B cell (primary cell): ENCODE data around the gene DDI2. TPM values are rescaled to one million over a fixed set of nuclear protein-coding genes. Genes with fewer than 3 reads are reported as not detected.

Source experiments
- ATAC-seq: fragments of 200-7000 bp; cut with Tn5 transposase; one replicate; pipeline ENCODE4 v1.10.0; 2021; ENCODE audit warnings: low read depth, mild to moderate bottlenecking, moderate number of reproducible peaks, moderate library complexity
- CTCF ChIA-PET: fragments of 350-600 bp; sonication (Branson Sonifier 250); formaldehyde crosslinking; loops from one replicate; lab custom pipeline; 2021; ENCODE audit warnings: antibody characterized with exemption, inconsistent platforms; lab: Charles Lee
- POLR2A ChIA-PET: fragments of 350-600 bp; sonication (Branson Sonifier 250); formaldehyde crosslinking; loops from one replicate; lab custom pipeline; 2021; ENCODE audit warnings: antibody characterized with exemption; lab: Charles Lee
- DNase-seq: peaks from one replicate; pipeline ENCODE4 v3.0.0; 2013
- H2AFZ ChIP-seq: 2 replicates; pipeline ENCODE4 v1.6.1; 2012; ENCODE audit warnings: mild to moderate bottlenecking, low read depth, low read length; ENCODE audit not compliant: insufficient read depth, poor library complexity, severe bottlenecking
- H3K27ac ChIP-seq, 2 donors: 1 replicate in 1 of 2; 2 replicates in 1 of 2; pipeline ENCODE4 v1.5.1; 2012 to 2013; ENCODE audit warnings: low read length in 2 of 2, mild to moderate bottlenecking in 2 of 2, moderate library complexity in 1 of 2
- H3K27me3 ChIP-seq, 4 experiments: fragments of 200-600 bp in 1 of 4; sonication (generic) in 1 of 4; replicated peaks in 1 of 4; 1 replicate in 2 of 4; 2 replicates in 2 of 4; pipeline versions ENCODE4 v1.6.1 to v1.7.0; 2013 to 2016; ENCODE audit warnings: low read length in 3 of 4, mild to moderate bottlenecking in 2 of 4, mixed read lengths in 1 of 4, moderate library complexity in 1 of 4; ENCODE audit not compliant: insufficient read depth in 4 of 4, control insufficient read depth in 3 of 4; ENCODE audit errors: control extremely low read depth in 1 of 4
- H3K36me3 ChIP-seq, 2 experiments: replicated peaks in 1 of 2; 1 replicate in 1 of 2; 2 replicates in 1 of 2; pipeline versions ENCODE4 v1.6.1 to v1.7.1; 2013; ENCODE audit warnings: low read length in 1 of 2; ENCODE audit not compliant: insufficient read depth in 2 of 2, control insufficient read depth in 1 of 2; ENCODE audit errors: control extremely low read depth in 1 of 2, extremely low read depth in 1 of 2
- H3K4me1 ChIP-seq, 2 donors: fragments of 200-600 bp in 1 of 2; sonication (generic) in 1 of 2; 1 replicate in 1 of 2; 2 replicates in 1 of 2; pipeline versions ENCODE4 v1.5.1 to v1.6.1; 2013 to 2017; ENCODE audit warnings: low read length in 2 of 2; ENCODE audit not compliant: control insufficient read depth in 2 of 2, insufficient read depth in 2 of 2
- H3K4me2 ChIP-seq: replicated peaks from 2 replicates; pipeline ENCODE3; 2012; ENCODE audit warnings: mild to moderate bottlenecking, low read depth, low read length; ENCODE audit not compliant: poor library complexity, severe bottlenecking
- H3K4me3 ChIP-seq, 5 experiments: fragments of 200-600 bp in 1 of 5; sonication (generic) in 1 of 5; 1 replicate in 3 of 5; 2 replicates in 2 of 5; pipeline versions ENCODE4 v1.5.1 to v1.7.0; 2011 to 2016; ENCODE audit warnings: low read length in 4 of 5, mild to moderate bottlenecking in 4 of 5, low read depth in 2 of 5, control low read depth in 1 of 5, moderate library complexity in 1 of 5; ENCODE audit not compliant: insufficient read depth in 1 of 5; ENCODE audit errors: control extremely low read depth in 1 of 5, extremely low read depth in 1 of 5
- H3K79me2 ChIP-seq: fragments of 200-600 bp; sonication (generic); one replicate; pipeline ENCODE4 v1.6.0; 2016; ENCODE audit warnings: low read length; ENCODE audit not compliant: control insufficient read depth, insufficient read depth
- H3K9ac ChIP-seq: fragments of 200-600 bp; sonication (generic); 2 replicates; pipeline ENCODE4 v1.6.1; 2017; ENCODE audit warnings: mild to moderate bottlenecking, low read length, moderate library complexity
- H3K9me3 ChIP-seq, 3 donors: one replicate each; pipeline versions ENCODE4 v1.6.1 to v1.7.1; 2013; ENCODE audit warnings: low read length in 2 of 3; ENCODE audit not compliant: control insufficient read depth in 2 of 3, insufficient read depth in 1 of 3; ENCODE audit errors: control extremely low read depth in 1 of 3
- H4K20me1 ChIP-seq: 2 replicates; pipeline ENCODE4 v1.6.0; 2012; ENCODE audit warnings: mild to moderate bottlenecking, low read length; ENCODE audit not compliant: insufficient read depth, control insufficient read depth, poor library complexity, severe bottlenecking
- H3K27ac Mint-ChIP-seq: one replicate; pipeline ENCODE4 v1.8.0; 2021; ENCODE audit warnings: mixed read lengths
- H3K27me3 Mint-ChIP-seq: one replicate; pipeline ENCODE4 v1.8.0; 2021; ENCODE audit warnings: mixed read lengths
- H3K4me1 Mint-ChIP-seq: one replicate; pipeline ENCODE4 v1.8.0; 2021; ENCODE audit warnings: mixed read lengths
- H3K4me3 Mint-ChIP-seq: one replicate; pipeline ENCODE4 v1.8.0; 2021; ENCODE audit warnings: mixed read lengths
- H3K9me3 Mint-ChIP-seq: one replicate; pipeline ENCODE4 v1.8.0; 2022; ENCODE audit warnings: mixed read lengths; ENCODE audit not compliant: insufficient read depth
- EZH2 ChIP-seq: IDR thresholded peaks from 2 replicates; pipeline ENCODE4 v1.6.1; 2012; ENCODE audit warnings: borderline replicate concordance, low read depth, mild to moderate bottlenecking, moderate library complexity, low read length; ENCODE audit not compliant: insufficient read depth, poor library complexity, severe bottlenecking
- WGBS: methylation state at CpG from one replicate; pipeline ENCODE4 v1.1.5; 2013; ENCODE audit warnings: missing lambda C conversion rate; ENCODE audit not compliant: insufficient coverage; 5-methylcytosine and 5-hydroxymethylcytosine counted together
- intact Hi-C: fragments of 100-400 bp; cut with micrococcal nuclease; formaldehyde crosslinking; loops from one replicate; pipeline ENCODE4 v1.10.0; 2022
- polyA plus RNA-seq: library from polyadenylated mRNA; depleted of rRNA; stranded (reverse); fragments of >200 nt; gene quantifications from 2 replicates; pipeline ENCODE4 v1.2.3, GENCODE V29; 2012
- total RNA-seq, 2 donors: library from RNA; stranded (reverse); fragments of 120-200 nt in 1 of 2; gene quantifications; 1 replicate in 1 of 2; 2 replicates in 1 of 2; pipeline versions ENCODE4 v1.2.3 to v1.2.4, GENCODE V29; 2013 to 2022
- TF ChIP-seq, protein P1 (sequence below): fragments of 200-600 bp; IDR thresholded peaks from one replicate; pipeline ENCODE4 v1.8.0; 2022; ENCODE audit warnings: antibody characterized with exemption, mild to moderate bottlenecking

DDI2 gene
- total and polyA plus RNA-seq, 2 donors (not counting 1 experiment from before 2014, with no cell fraction given) = 8.5 to 61.0 TPM

DNA sequence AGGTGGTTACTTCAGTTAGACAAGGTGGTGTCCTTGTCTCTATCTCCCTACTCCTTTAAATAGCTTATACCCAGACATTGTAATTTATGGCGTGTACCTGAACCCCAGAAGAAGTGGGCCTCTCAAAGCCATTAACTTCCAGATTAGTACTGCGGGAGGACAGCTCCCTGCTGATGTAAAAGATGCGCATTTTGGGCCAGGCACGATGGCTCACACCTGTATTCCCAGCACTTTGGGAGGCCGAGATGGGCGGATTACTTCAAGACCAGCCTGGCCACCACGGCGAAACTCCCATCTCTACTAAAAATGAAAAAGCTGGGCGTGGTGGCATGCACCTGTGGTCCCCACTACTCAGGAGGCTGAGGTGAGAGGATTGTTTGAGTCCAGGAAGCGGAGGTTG, 51.8 kb downstream of the DDI2 start:
- peaks cover 0 to 2% of the 10 kb centered on the region in 2 experiments for H3K36me3 ChIP-seq
- H3K4me3 Mint-ChIP-seq = no peak overlapping the region
- no peak overlapping the region for H3K9ac ChIP-seq
- ATAC-seq (no peak), DNase-seq (no peak)
- no peaks in the 10 kb centered on the region for H3K4me1 ChIP-seq
- WGBS = 100% methylated on average over 4 of the region's 10 CpGs
- H3K27me3 ChIP-seq = no peaks in the 10 kb centered on the region
- H3K27me3 Mint-ChIP-seq = no peaks in the 10 kb centered on the region
- no peaks in the 10 kb centered on the region for H4K20me1 ChIP-seq
- H3K4me1 Mint-ChIP-seq = peaks cover 4% of the 10 kb centered on the region
- ChIA-PET POLR2A (no interaction called here), CTCF (no interaction called here)
- no peak overlapping the region for H3K4me2 ChIP-seq
- no peak overlapping the region for H3K4me3 ChIP-seq
- H3K27ac Mint-ChIP-seq = no peak overlapping the region
- H3K9me3 Mint-ChIP-seq = no peaks in the 10 kb centered on the region
- H3K79me2 ChIP-seq = no peaks in the 10 kb centered on the region
- no peak overlapping the region for H2AFZ ChIP-seq
- no peak overlapping the region for H3K27ac ChIP-seq
- TF ChIP-seq, protein P1, sequence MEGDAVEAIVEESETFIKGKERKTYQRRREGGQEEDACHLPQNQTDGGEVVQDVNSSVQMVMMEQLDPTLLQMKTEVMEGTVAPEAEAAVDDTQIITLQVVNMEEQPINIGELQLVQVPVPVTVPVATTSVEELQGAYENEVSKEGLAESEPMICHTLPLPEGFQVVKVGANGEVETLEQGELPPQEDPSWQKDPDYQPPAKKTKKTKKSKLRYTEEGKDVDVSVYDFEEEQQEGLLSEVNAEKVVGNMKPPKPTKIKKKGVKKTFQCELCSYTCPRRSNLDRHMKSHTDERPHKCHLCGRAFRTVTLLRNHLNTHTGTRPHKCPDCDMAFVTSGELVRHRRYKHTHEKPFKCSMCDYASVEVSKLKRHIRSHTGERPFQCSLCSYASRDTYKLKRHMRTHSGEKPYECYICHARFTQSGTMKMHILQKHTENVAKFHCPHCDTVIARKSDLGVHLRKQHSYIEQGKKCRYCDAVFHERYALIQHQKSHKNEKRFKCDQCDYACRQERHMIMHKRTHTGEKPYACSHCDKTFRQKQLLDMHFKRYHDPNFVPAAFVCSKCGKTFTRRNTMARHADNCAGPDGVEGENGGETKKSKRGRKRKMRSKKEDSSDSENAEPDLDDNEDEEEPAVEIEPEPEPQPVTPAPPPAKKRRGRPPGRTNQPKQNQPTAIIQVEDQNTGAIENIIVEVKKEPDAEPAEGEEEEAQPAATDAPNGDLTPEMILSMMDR = no peak
- TF ChIP-seq EZH2 = no peak
- intact Hi-C loops = loop anchor here (5.0 kb wide), 1 partner anchor 73 kb away; the partner anchor contains the start of gene TMEM82
- no peaks in the 10 kb centered on the region for H3K9me3 ChIP-seq

DNA sequence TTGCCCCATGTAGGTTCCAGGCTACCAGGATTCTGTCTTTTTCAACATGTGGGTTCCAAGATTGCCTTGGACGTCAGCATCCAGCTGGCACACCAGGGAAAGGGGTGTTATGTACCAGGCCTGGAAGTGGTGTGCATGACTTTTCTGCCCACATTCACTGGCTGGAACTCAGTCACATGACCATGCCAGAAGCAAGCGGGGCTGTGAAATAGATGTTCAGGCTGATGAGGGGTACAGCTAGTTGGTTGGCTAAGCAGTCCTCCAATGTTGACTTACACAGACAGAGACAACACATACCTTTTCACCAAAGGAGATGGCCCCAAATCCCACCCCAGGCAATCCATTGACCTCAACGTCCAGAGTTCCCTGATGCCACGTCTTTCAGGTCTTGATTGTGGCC, 52.6 kb downstream of the DDI2 start:
- H3K4me3 ChIP-seq = no peak overlapping the region
- H3K4me1 Mint-ChIP-seq = peaks cover 6% of the 10 kb centered on the region
- CTCF ChIA-PET = no interaction called here

More for the DNA sequence above, 52.6 kb downstream of the DDI2 start:
- Histone ChIP-seq H3K9me3 (no peaks in the 10 kb centered on the region), H3K9ac (no peak overlapping the region), H2AFZ (no peak overlapping the region), H3K4me2 (no peak overlapping the region), H3K4me1 (peaks cover 0 to 1% of the 10 kb centered on the region in 2 donors), H3K36me3 (no peaks in the 10 kb centered on the region), H3K27ac (no peak overlapping the region), H3K79me2 (no peaks in the 10 kb centered on the region), H3K27me3 (no peaks in the 10 kb centered on the region), H4K20me1 (no peaks in the 10 kb centered on the region)
- H3K27me3 Mint-ChIP-seq = no peaks in the 10 kb centered on the region
- TF ChIP-seq, protein P1 = no peak
- TF ChIP-seq EZH2 = no peak
- WGBS = 83% methylated on average over 3 of the region's 4 CpGs
- DNase-seq (no peak), ATAC-seq (no peak)
- no peaks in the 10 kb centered on the region for H3K9me3 Mint-ChIP-seq
- POLR2A ChIA-PET = no interaction called here
- intact Hi-C loops = loop anchor here (5.0 kb wide), 1 partner anchor 72 kb away; the partner anchor contains the start of gene TMEM82
- no peak overlapping the region for H3K4me3 Mint-ChIP-seq
- no peak overlapping the region for H3K27ac Mint-ChIP-seq
